ENCODE measurements around the gene LPIN1.

Gene LPIN1

GRCh38 chr2:11819235-11819729, 72.8 kb downstream of the LPIN1 start:
- no peak for TF ChIP-seq CTCF (IDR thresholded peaks at IDR 0.05)

GRCh38 chr2:11820650-11821049, 74.2 kb downstream of the LPIN1 start:
- TF ChIP-seq CTCF (IDR thresholded peaks at IDR 0.05) = no peak

GRCh38 chr2:11821705-11822104, 75.3 kb downstream of the LPIN1 start:
- TF ChIP-seq CTCF (IDR thresholded peaks at IDR 0.05) = no peak

- no peak for TF ChIP-seq CTCF (IDR thresholded peaks at IDR 0.05)
Observed at GRCh38 chr2:11822746-11823451, 76.5 kb downstream of the LPIN1 start.

GRCh38 chr2:11824901-11825828, 78.7 kb downstream of the LPIN1 start:
- TF ChIP-seq CTCF (IDR thresholded peaks at IDR 0.05) = no peak

GRCh38 chr2:11827547-11827946, 81.1 kb downstream of the LPIN1 start:
- no peak for TF ChIP-seq CTCF (IDR thresholded peaks at IDR 0.05)

GRCh38 chr2:11828933-11829323, 82.5 kb downstream of the LPIN1 start:
- no peak for TF ChIP-seq CTCF (IDR thresholded peaks at IDR 0.05)
